ENCODE measurements around the gene EPAS1.

The EPAS1 gene

GRCh38 chr2:46342566-46343315 lies 45.5 kb downstream of the EPAS1 start:
- no peak for DNase-seq

- no peak for DNase-seq
Observed at GRCh38 chr2:46344706-46345105, 47.5 kb downstream of the EPAS1 start.

- no peak for DNase-seq
Observed at GRCh38 chr2:46345775-46346174, 48.6 kb downstream of the EPAS1 start.

GRCh38 chr2:46346719-46347118 lies 49.5 kb downstream of the EPAS1 start:
- no peak for DNase-seq

GRCh38 chr2:46347648-46348280 lies 50.6 kb downstream of the EPAS1 start:
- DNase-seq: no peak

- no peak for DNase-seq
Observed at GRCh38 chr2:46349115-46349547, 51.9 kb downstream of the EPAS1 start.

- no peak for DNase-seq
Observed at GRCh38 chr2:46350029-46350689, 53.0 kb downstream of the EPAS1 start.

GRCh38 chr2:46351098-46351749 lies 54.0 kb downstream of the EPAS1 start:
- no peak for DNase-seq

- no peak for DNase-seq
Observed at GRCh38 chr2:46351750-46352138, 54.5 kb downstream of the EPAS1 start.

GRCh38 chr2:46352621-46353020 lies 55.4 kb downstream of the EPAS1 start:
- no peak for DNase-seq

- no peak for DNase-seq
Observed at GRCh38 chr2:46353509-46353908, 56.3 kb downstream of the EPAS1 start.

- DNase-seq: no peak
Observed at GRCh38 chr2:46355756-46356155, 58.5 kb downstream of the EPAS1 start.

GRCh38 chr2:46356991-46357390 lies 59.8 kb downstream of the EPAS1 start:
- no peak for DNase-seq

- DNase-seq: no peak
Observed at GRCh38 chr2:46358713-46359112, 61.5 kb downstream of the EPAS1 start.

GRCh38 chr2:46360303-46360702 lies 63.1 kb downstream of the EPAS1 start:
- no peak for DNase-seq

GRCh38 chr2:46361920-46362666 lies 64.9 kb downstream of the EPAS1 start:
- no peak for DNase-seq

- DNase-seq: no peak
Observed at GRCh38 chr2:46362667-46363012, 65.4 kb downstream of the EPAS1 start.

- no peak for DNase-seq
Observed at GRCh38 chr2:46363535-46364170, 66.4 kb downstream of the EPAS1 start.

GRCh38 chr2:46364797-46365457 lies 67.7 kb downstream of the EPAS1 start:
- DNase-seq: no peak

- DNase-seq: no peak
Observed at GRCh38 chr2:46365913-46366667, 68.9 kb downstream of the EPAS1 start.

- DNase-seq: no peak
Observed at GRCh38 chr2:46366668-46367052, 69.5 kb downstream of the EPAS1 start.
